GM12874 (cell line): Measurements from ENCODE around the gene C19orf18.

Source experiments
- TF ChIP-seq, protein P1 (sequence below): IDR thresholded peaks from 2 replicates; pipeline ENCODE4 v1.5.1; 2011; ENCODE audit warnings: low read depth, mild to moderate bottlenecking, control low read depth, low read length, moderate library complexity; ENCODE audit not compliant: insufficient read depth

The C19orf18 gene

DNA sequence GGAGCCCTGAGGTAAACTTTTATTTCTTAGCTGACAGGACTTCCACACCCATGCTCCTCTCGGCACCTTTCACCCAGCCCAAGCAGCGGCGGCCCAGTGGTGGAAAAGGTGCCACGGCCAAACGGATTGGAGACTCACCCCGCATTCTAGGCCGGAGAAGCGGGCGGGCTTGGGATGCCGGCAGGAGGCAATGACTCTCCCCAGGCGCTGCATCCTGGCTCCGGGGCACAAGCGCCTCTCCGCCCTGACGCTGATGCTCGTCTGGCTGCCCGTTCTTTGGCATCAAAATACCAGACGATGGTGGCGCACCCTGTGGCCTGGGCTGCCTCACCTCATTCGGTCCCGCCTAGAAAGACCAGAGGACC lies 34.9 kb upstream of the C19orf18 start:
- TF ChIP-seq, protein P1, sequence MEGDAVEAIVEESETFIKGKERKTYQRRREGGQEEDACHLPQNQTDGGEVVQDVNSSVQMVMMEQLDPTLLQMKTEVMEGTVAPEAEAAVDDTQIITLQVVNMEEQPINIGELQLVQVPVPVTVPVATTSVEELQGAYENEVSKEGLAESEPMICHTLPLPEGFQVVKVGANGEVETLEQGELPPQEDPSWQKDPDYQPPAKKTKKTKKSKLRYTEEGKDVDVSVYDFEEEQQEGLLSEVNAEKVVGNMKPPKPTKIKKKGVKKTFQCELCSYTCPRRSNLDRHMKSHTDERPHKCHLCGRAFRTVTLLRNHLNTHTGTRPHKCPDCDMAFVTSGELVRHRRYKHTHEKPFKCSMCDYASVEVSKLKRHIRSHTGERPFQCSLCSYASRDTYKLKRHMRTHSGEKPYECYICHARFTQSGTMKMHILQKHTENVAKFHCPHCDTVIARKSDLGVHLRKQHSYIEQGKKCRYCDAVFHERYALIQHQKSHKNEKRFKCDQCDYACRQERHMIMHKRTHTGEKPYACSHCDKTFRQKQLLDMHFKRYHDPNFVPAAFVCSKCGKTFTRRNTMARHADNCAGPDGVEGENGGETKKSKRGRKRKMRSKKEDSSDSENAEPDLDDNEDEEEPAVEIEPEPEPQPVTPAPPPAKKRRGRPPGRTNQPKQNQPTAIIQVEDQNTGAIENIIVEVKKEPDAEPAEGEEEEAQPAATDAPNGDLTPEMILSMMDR: no peak

DNA sequence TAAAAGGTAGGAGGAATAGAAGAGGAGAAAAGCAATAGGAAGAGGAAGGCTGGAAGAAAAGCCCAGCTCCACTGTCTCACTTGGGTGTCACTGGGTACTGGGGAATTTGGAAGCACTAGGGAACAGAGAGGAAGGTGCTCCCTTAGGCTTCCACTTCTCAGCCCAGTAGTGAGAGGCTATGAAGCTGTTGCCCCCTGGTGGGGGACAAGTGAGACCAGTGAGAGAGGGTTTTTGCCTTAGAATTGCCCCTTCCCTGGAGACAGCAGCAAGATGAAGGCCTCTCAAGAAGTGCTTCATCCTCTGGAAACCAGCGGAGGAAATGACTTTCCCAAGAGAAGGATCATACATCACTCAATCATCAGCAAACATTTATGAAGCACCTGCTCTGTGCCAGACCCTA lies 33.0 kb upstream of the C19orf18 start:
- TF ChIP-seq, protein P1: no peak

DNA sequence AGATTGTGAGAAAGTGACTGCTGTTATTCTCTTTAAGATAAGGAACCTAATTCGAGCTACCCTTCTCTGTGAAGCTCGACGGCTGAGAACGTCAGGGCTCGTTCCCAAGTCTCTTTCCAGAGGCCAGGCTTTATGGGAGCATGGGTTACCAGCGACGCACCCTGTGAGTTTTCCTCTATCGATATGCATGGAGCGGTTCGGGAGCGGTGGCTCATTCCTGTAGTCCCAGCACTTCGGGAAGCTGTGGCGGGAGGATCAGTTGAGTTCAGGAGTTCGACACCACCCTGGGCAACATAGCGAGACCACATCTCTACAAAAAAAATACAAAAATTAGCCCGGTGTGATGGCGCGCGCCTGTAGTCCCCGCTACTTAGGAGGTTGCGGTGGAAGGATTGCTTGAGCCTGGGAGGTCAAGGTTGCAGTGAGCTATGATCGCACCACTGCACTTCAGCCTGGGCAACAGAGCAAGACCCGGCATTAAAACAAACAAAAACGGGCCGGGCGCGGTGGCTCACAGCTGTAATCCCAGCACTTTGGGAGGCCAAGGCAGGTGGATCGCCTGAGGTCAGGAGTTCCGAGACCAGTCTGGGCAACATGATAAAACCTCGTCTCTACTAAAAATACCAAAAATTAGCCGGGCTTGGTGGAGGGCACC lies 29.0 kb upstream of the C19orf18 start:
- TF ChIP-seq, protein P1: no peak

DNA sequence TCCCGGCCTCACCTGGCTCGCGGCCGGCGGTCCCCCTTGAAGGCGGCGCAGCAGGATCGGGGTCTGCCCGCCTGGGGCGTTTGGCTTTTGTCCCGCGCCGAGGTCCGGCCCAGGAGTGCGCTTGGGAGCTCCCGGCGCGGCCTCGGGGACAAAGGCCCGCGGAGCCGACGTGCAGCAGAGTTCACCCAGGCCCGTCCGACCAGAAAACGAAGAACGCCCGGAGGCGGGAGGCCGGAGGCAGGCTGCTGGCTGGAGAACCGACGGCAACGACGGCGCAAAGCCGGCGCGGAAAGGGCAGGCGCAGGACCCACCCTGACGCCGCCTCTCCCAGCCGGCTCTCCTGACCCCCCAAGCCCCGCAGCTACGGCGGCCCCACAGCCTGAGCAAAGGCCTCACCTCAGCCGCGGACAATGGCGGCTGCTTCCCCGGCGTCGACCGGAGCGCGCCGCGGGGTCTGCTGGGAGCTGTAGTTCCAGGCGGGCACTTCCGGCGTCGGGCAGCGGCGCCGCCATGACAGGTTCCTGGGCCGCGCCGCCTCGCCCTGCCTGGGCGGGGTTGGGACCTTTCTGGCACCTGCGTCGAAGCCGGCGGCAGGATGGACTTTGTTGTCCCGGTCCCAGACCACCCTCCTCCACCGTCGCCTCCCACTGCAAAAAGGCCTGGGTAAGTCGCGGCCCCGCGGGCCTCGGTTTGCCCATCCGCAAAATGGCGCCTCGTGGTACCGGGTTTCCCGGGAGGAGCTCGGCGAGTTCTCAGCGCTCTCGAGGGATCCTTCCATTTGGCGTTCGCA lies 28.2 kb upstream of the C19orf18 start, which contains the start of gene ZNF606:
ZNF606 (minus strand) TSS at position 437 of the 790 bp plus-strand sequence. CDS start 1,501 bp downstream, outside the sequence.
- TF ChIP-seq, protein P1: no peak

DNA sequence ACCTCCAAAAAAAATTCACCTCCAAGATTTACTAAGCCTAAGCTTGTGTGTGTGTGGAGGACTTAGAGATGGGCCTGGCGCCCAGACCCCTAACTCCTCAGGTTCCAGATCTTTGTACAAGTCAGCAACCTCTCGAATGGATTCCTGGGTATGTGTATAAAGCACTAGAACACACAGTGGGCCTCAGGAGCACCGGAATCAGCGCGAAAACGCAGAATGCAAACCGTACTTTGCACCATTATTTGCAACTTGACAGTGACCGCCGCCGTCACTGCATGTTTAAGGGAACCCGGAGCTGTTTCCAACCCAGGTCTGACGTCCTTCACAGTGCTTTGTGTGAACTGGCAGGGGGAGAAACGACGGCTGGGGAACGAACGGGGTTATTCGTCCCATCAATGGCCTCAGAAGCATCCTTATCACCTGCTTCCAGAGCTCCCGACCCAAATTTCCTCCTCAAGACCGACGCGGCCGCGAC lies 27.6 kb upstream of the C19orf18 start:
- TF ChIP-seq, protein P1: no peak

DNA sequence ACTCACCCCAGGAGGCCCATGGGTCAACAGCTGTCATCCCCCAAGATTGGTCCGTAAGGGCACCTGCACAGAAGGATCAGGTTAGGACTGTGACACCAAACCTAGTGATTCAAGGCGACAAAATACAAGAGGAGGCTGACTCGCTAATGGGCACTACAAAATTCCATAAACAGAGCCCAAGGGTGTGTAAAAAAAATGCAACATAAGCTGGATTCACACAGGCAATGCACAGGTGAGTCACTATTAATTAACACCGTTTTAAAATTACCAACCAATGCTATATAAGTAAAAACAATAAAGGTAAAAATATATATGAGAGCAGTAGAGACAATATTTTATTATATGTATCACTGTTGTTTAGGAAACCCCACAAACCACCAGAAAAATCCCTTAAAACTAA lies 26.3 kb upstream of the C19orf18 start:
- TF ChIP-seq, protein P1: no peak

DNA sequence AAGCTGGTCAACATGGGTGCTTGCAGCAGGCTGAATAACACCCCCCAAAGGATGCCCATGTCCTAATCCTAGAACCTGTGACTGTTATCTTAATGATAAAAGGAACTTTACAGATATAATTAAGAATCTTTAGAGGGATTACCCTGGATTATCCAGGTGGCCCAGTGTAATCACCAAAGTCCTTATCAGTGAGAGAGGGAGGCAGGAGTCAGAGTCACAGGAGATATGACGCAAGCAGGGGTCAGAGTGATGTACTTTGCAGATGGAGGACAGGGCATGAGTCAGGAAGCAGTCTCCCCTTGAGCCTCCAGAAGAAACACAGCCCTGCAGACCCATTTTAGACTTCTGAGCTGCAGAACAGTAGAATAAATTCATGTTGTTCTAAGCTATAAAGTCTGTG lies 18.5 kb upstream of the C19orf18 start:
- TF ChIP-seq, protein P1: no peak
